Esophagus (tissue), 2 donors: ENCODE measurements around the gene TMEM25. TPM values are rescaled to one million over a fixed set of nuclear protein-coding genes. Genes with fewer than 3 reads are reported as not detected.
"Not testable (repeated sequence)": the region's sequence is repeated elsewhere in the genome, so short reads cannot be mapped to it uniquely, and the experiment has no call there.

Experiments
- H3K27ac ChIP-seq, 2 donors: one replicate each; pipeline ENCODE4 v1.5.1; 2013; ENCODE audit warnings: low read depth in 2 of 2, mild to moderate bottlenecking in 2 of 2, inconsistent platforms in 1 of 2, low read length in 1 of 2, moderate library complexity in 1 of 2
- H3K27me3 ChIP-seq, 2 donors: one replicate each; pipeline ENCODE4 v1.6.1; 2013; ENCODE audit warnings: low read length in 2 of 2, control low read depth in 1 of 2, mild to moderate bottlenecking in 1 of 2; ENCODE audit not compliant: insufficient read depth in 2 of 2, control insufficient read depth in 1 of 2
- H3K36me3 ChIP-seq, 2 donors: one replicate each; pipeline ENCODE4 v1.6.1; 2013; ENCODE audit warnings: low read length in 1 of 2; ENCODE audit not compliant: control insufficient read depth in 2 of 2, insufficient read depth in 2 of 2
- H3K4me1 ChIP-seq, 2 donors: one replicate each; pipeline ENCODE4 v1.6.1; 2013; ENCODE audit warnings: low read length in 1 of 2; ENCODE audit not compliant: control insufficient read depth in 2 of 2, insufficient read depth in 2 of 2
- H3K4me3 ChIP-seq, 2 donors: one replicate each; pipeline ENCODE4 v1.5.1; 2013; ENCODE audit warnings: low read length in 2 of 2, mild to moderate bottlenecking in 2 of 2, low read depth in 1 of 2, moderate library complexity in 1 of 2
- H3K9me3 ChIP-seq, 2 donors: one replicate each; pipeline ENCODE4 v1.6.1; 2013; ENCODE audit warnings: mild to moderate bottlenecking in 2 of 2, low read depth in 1 of 2, low read length in 1 of 2, moderate library complexity in 1 of 2; ENCODE audit not compliant: control insufficient read depth in 2 of 2, insufficient read depth in 1 of 2
- WGBS, 2 donors: extraction: QIAGEN DNeasy Blood & Tissue Kit; methylation state at CpG; one replicate each; pipeline ENCODE4 v1.1.7; 2013; 5-methylcytosine and 5-hydroxymethylcytosine counted together
- polyA plus RNA-seq, 2 donors: library from polyadenylated mRNA; stranded (reverse); fragments of 200-250 nt; gene quantifications; one replicate each; pipeline ENCODE4 v1.2.3, GENCODE V29; 2013
- donor health status: healthy with polysubstance abuse.
- donor health status: Bipolar disorder and iron deficiency.

The TMEM25 gene
- polyA plus RNA-seq, result 1 to 10 TPM; 5.3 to 6.0 TPM

DNA sequence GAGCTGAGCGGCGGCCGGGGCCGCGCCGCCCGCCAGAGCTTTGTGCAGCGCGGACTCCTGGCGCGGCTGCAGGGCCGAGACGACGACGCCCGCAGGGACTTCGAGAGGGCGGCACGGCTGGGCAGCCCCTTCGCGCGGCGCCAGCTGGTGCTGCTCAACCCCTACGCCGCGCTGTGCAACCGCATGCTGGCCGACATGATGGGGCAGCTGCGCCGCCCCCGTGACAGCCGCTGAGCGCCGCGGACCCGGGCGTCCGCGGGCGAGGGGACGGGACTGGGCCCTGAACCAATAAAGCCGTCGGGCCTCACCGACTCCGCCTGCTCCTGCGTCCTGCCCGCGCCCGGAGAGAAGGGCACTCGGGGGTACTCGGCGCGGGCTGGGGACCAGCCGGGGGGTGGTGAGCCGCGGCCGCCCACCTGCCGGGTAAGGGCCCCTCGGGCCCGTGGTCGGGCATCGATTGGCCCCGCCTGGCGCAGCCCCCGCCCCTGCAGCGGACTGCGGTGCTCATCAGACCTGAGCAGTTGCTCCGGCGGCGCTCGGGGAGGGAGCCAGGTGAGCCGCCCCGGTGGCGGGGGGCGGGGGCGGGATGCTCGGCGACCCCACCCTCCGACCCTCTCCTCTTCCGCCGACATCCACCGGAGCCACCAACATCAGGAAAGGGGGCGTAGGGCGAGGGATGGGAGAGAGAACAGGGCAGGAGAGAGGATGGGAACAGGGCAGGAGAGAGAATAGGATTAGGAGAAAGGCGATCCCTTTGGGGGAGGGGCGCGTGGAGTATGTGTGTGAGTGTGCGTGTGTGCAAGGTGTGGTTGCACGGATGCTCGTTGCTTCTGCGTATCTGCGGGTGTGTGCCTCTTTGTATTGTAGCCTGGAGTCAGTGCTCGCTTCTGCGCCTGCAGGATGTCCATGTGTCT, at the start of gene TMEM25:
Gene TMEM25, plus strand, starts transcription at position 510 of the 914 bp plus-strand sequence. CDS start 610 bp downstream, outside the sequence.
- peak within 1 kb of the TSS; percentile 45 to 50 for H3K27ac ChIP-seq
- no peaks in the 10 kb centered on the region for H3K27me3 ChIP-seq
- peak within 1 kb of the TSS; percentile 66 to 76 for H3K4me3 ChIP-seq
- peaks cover 0 to 9% of the 10 kb centered on the region in 2 donors for H3K36me3 ChIP-seq
- 1% methylated on average over 57 to 94 of the region's 94 CpGs for WGBS, 2 donors
- no peaks in the 10 kb centered on the region for H3K9me3 ChIP-seq
- peaks cover 2 to 18% of the 10 kb centered on the region in 2 donors for H3K4me1 ChIP-seq

DNA sequence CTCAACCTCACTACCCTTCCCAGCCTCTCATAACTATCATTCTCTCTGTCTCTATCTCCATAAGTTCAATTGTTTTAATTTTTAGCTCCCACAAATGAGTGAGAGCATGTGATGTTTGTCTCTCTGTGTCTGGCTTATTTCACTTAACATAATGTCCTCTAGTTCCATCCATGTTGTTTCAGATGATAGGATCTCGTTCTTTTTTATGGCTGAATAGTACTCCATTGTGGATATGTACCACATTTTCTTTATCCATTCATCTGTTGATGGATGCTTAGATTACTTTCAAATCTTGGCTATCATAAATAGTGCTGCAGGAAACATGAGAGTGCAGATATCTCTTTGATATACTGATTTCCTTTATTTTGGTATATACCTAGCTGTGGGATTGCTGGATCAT, 49.8 kb upstream of the TMEM25 start:
- not testable (repeated sequence) for H3K4me3 ChIP-seq, H3K27me3 ChIP-seq, H3K27ac ChIP-seq, H3K4me1 ChIP-seq, H3K9me3 ChIP-seq
- 95 to 98% methylated on average over 1 of the region's 1 CpG for WGBS, 2 donors
- H3K36me3 ChIP-seq, result peaks cover 14 to 23% of the 10 kb centered on the region in 2 donors

DNA sequence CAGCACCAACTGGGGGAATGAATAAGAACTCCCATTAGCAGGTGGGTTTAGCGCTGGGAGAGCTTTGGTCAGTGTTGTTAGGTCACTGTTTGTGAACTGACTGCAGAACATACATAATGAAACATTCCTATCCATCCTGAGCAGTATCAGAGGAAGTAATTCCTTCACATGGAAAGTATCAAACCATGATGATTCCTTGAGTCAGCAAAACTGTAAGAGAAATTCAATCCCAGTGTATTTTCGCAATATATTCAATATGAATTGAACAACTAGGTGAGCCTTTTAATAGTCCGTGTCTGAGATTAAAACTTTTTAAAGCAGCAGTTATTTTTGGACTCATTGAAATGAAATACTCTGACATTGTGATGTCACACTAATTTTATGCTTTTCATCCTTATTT, 46.6 kb upstream of the TMEM25 start:
- 93 to 96% methylated on average over 3 of the region's 3 CpGs for WGBS, 2 donors
- Histone ChIP-seq H3K36me3 (peaks cover 7 to 15% of the 10 kb centered on the region in 2 donors), H3K27ac (no peak overlapping the region), H3K4me3 (no peak overlapping the region), H3K4me1 (no peaks in the 10 kb centered on the region), H3K9me3 (no peaks in the 10 kb centered on the region), H3K27me3 (no peaks in the 10 kb centered on the region)

DNA sequence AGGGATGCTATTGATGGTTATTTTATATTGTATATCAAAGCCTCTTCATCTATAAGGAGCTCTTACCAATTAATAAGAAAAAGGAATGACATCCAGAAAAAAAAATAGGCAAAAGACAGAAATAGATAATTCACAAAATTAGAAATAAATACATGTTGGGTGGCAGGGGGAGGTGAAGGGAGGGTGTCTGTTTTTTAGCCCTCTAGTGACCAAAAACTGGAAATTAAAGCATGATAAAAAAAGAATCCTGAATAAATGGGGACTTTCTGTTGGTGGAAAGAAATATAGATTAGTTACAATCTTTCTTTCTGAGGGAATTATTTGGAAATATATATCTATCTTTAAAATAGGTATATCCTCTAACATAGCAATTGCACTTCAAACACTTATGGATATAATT, 45.7 kb upstream of the TMEM25 start:
- no peaks in the 10 kb centered on the region for H3K27me3 ChIP-seq
- H3K27ac ChIP-seq, result no peak overlapping the region
- peaks cover 7 to 17% of the 10 kb centered on the region in 2 donors for H3K36me3 ChIP-seq
- no peaks in the 10 kb centered on the region for H3K4me1 ChIP-seq
- H3K4me3 ChIP-seq, result no peak overlapping the region
- no peaks in the 10 kb centered on the region for H3K9me3 ChIP-seq

DNA sequence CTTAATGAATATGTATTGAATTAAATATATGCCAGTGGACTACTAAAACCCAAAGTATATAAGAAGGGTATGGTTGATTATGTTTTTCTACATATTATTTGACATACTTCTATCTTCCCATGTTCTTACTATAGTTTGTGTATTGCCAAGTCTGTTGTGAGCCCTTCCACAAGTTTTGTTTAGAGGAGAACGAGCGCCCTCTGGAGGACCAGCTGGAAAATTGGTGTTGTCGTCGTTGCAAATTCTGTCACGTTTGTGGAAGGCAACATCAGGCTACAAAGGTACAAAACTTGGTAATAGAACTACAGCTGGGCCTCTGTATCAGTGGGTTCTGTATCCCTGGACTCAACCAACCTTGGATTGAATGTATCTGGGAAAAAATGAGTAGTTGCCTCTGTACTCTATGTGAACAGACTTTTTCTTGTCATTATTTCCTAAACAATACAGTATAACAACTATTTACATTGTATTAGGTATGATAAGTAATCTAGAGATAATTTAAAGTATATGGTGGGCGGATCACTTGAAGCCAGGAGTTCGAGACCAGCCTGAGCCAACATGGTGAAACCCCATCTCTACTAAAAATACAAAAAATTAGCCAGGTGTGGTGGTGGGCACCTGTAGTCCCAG, 42.4 kb upstream of the TMEM25 start:
- Histone ChIP-seq H3K27ac (no peak overlapping the region), H3K9me3 (no peaks in the 10 kb centered on the region), H3K27me3 (no peaks in the 10 kb centered on the region), H3K36me3 (peaks cover 3 to 6% of the 10 kb centered on the region in 2 donors), H3K4me1 (no peaks in the 10 kb centered on the region), H3K4me3 (no peak overlapping the region)
- WGBS, 2 donors, result 25% methylated on average over 7 of the region's 7 CpGs

DNA sequence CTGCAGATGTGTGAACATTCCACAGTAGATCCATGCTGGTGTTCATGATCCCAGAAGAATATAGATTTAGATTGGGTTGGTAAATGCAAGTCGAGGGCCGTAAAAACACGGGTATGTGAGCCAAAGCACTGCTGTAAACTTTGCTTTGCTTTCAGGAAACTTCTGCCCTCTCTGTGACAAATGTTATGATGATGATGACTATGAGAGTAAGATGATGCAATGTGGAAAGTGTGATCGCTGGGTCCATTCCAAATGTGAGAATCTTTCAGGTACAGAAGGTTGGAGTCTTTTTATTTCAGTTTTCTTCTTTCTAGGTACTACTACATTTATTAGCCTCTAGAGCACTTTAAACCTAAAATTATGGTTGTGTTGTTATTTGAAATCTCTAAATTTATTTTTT, 40.0 kb upstream of the TMEM25 start:
- Histone ChIP-seq H3K27ac (no peak overlapping the region), H3K4me3 (no peak overlapping the region), H3K4me1 (no peaks in the 10 kb centered on the region), H3K27me3 (no peaks in the 10 kb centered on the region), H3K9me3 (no peaks in the 10 kb centered on the region), H3K36me3 (peaks cover 4 to 7% of the 10 kb centered on the region in 2 donors)
- 85 to 91% methylated on average over 4 of the region's 4 CpGs for WGBS, 2 donors

DNA sequence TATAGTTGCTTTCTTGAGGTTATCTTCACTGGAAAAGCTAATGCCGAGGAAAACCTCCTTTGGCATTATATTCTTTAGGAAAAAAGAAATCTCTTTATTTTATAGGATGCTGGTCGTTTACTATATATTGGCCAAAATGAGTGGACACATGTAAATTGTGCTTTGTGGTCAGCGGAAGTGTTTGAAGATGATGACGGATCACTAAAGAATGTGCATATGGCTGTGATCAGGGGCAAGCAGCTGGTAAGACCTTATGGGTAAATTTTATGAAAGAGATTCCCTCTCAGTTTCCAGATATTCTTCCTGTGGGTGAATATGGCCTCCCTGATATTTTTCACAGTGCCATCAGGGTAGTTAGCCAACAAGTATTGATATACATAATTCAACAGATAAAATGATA, 33.2 kb upstream of the TMEM25 start:
- Histone ChIP-seq H3K4me1 (no peaks in the 10 kb centered on the region), H3K27ac (no peak overlapping the region), H3K4me3 (no peak overlapping the region), H3K27me3 (no peaks in the 10 kb centered on the region), H3K36me3 (peaks cover 18 to 23% of the 10 kb centered on the region in 2 donors), H3K9me3 (no peaks in the 10 kb centered on the region)
- 85 to 90% methylated on average over 4 of the region's 4 CpGs for WGBS, 2 donors

DNA sequence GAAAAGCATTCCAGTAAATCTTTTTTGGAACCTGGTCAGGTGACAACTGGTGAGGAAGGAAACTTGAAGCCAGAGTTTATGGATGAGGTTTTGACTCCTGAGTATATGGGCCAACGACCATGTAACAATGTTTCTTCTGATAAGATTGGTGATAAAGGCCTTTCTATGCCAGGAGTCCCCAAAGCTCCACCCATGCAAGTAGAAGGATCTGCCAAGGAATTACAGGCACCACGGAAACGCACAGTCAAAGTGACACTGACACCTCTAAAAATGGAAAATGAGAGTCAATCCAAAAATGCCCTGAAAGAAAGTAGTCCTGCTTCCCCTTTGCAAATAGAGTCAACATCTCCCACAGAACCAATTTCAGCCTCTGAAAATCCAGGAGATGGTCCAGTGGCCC, 27.8 kb upstream of the TMEM25 start:
- H3K27me3 ChIP-seq, result no peaks in the 10 kb centered on the region
- H3K9me3 ChIP-seq, result no peaks in the 10 kb centered on the region
- H3K27ac ChIP-seq, result no peak overlapping the region
- WGBS, 2 donors, result 68 to 70% methylated on average over 3 of the region's 3 CpGs
- H3K4me3 ChIP-seq, result no peak overlapping the region
- H3K4me1 ChIP-seq, result no peaks in the 10 kb centered on the region
- peaks cover 30 to 35% of the 10 kb centered on the region in 2 donors for H3K36me3 ChIP-seq

DNA sequence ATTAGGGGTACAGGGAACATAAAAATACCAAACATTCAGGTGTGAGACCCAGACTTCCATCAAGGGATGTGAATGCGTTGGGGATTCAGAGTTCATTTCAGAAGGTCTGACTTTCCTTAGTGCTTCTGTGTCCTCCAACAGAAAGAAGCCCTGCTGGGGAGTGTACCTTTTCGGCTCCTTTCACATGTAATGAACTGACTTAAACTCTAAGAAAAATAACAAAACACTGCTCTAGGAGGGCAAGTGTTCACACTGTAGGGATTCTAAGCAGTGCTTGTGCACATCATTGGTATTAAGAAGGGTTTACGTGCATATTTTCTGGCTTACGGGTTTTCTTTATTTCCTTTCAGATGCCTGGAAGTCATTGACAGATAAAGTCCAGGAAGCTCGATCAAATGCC, 19.4 kb upstream of the TMEM25 start:
- WGBS, 2 donors, result 92 to 93% methylated on average over 5 of the region's 5 CpGs
- H3K9me3 ChIP-seq, result no peaks in the 10 kb centered on the region
- H3K27ac ChIP-seq, result no peak overlapping the region

More for the DNA sequence above, 19.4 kb upstream of the TMEM25 start:
- no peak overlapping the region for H3K4me3 ChIP-seq
- no peaks in the 10 kb centered on the region for H3K27me3 ChIP-seq
- H3K4me1 ChIP-seq, result no peaks in the 10 kb centered on the region
- peaks cover 11 to 16% of the 10 kb centered on the region in 2 donors for H3K36me3 ChIP-seq
